HG02973 (cell line): Measurements from ENCODE around the gene SCN9A.
"Not testable (repeated sequence)": the region's sequence is repeated elsewhere in the genome, so short reads cannot be mapped to it uniquely, and the experiment has no call there.

ENCODE experiments used
- ATAC-seq: cut with Tn5 transposase; IDR thresholded peaks from one replicate; pipeline ENCODE4 v1.9.1; 2021; ENCODE audit warnings: moderate library complexity; ENCODE audit not compliant: unreplicated experiment

SCN9A gene

DNA sequence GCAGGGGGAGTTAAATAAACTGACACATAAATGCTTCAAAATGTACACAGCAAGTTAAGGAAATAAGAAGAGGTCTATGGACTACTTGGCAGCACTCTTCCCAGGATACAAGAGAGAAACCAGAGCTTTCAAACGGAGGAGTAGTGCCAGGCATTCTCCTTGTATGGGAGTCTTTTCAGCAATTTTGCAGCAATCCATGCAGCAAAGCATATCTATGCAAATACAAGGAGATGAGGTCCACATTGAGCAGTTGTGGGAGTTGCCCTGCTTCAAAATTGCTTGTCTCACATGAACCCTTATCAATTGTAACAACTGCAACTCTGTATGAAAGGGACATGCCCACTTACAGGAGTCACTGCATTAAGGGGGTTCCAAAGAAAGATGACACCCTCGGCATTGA, 37.8 kb downstream of the SCN9A start:
- no peak for ATAC-seq

DNA sequence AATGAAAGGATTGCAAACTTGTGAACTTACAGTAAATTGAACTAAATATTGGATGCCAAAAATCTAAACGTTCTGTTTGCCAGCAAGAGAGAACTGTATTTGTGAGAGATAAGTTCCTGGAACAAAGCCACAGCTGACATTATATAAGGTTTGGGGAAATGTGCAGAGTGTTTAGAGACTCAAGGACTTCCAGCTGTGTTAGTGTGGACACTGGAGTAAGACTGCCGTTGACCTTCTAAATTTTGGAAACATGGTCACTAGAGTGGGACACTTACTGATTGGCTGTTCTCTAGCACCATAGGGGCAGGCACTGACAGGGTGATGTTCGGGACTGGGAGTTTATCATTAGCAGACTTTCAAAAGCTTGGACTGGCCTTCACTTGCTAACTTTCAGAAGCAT, 40.5 kb downstream of the SCN9A start:
- no peak for ATAC-seq

- no peak for ATAC-seq
Observed at GRCh38 chr2:166334805-166335204, 40.9 kb downstream of the SCN9A start.

DNA sequence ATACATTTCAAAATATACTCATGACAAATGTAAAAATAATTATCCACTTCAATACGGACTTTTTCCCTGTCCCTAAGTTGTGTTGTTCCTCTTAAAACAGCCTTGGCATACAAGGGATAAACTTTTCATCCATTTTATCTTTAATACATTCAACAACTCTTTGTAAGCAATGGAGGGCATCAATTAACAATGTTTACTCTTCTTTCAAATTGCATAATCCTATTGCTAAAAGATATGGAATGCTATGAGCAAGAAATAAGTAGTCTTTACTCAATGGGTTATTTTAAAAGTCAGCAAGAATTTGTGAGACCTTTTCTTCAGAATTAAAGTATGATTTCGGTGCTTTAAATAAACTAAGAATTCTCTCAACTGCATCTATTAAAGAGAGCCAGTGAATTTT, 41.9 kb downstream of the SCN9A start:
- no peak for ATAC-seq

DNA sequence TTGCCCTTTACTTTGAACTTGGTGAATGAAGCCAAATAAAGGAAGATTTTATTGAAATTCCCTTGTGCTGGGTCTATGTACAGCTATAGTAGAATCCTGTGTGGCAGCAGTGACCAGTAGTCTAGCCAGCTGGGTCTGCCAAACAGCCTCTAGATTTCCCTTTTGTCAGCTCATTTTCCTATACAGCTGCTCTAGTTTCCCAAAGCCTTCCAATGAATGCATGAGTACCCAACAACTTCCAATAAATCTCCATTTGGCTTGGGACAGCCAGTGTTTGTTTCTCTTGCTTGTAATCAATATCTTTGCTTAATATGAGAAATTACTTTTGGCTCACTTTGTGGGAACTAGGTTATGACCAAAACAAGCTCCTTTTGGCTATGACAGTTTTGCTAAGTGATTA, 43.6 kb downstream of the SCN9A start:
- no peak for ATAC-seq

GRCh38 chr2:166331468-166331867, 44.3 kb downstream of the SCN9A start:
- ATAC-seq, result no peak

GRCh38 chr2:166329465-166329864, 46.3 kb downstream of the SCN9A start:
- ATAC-seq, result no peak

DNA sequence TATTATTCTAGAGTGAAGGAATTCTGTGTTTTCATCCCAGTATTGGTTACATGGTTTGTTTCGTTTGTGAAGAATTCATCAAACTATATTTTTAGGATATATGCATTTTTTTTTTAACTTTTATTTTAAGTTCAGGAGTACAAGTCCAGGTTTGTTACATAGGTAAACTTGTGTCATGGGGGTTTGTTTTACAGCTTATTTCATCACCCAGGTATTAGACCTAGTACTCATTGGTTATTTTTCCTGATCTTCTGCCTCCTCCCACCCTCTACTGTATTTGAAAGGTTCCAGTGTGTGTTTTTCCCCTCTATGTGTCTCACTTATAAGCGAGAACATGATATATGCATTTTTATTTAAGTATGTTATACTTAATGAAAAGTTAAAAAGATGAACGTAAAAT, 47.6 kb downstream of the SCN9A start:
- no peak for ATAC-seq

- ATAC-seq, result no peak
Observed at GRCh38 chr2:166321076-166321475, 54.7 kb downstream of the SCN9A start.

DNA sequence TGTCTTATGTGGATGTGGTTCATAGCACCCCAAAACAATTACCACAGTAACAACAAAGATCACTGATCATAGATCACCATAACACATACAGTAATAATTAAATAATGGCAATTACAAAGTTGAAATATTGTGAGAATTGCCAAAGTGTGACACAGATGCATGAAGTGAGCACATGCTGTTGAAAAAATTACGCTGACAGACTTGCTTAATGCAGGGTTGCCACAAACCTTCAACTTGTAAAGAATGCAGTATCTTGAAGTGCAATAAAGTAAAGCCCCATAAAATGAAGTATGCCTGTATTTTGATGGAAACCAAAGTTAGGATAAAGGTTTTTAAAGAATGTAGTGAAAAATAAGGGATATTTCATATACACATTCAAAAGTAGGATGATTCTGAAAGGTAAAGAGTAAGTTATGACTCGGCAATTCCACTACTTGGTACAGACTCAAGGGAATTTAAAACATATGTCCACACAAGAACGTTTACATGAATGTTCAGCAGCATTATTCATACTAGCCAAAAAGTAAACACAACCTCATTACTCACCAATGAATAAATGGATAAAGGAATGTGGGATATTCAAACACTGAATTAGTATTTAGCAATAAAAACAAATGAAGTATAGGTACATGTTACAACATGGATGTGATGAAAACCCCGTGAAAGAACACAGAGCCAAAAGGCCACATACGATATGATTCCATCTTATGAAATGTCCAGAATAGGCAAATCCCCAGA, 61.6 kb downstream of the SCN9A start:
- no peak for ATAC-seq

GRCh38 chr2:166312863-166313262, 62.9 kb downstream of the SCN9A start:
- not testable (repeated sequence) for ATAC-seq

DNA sequence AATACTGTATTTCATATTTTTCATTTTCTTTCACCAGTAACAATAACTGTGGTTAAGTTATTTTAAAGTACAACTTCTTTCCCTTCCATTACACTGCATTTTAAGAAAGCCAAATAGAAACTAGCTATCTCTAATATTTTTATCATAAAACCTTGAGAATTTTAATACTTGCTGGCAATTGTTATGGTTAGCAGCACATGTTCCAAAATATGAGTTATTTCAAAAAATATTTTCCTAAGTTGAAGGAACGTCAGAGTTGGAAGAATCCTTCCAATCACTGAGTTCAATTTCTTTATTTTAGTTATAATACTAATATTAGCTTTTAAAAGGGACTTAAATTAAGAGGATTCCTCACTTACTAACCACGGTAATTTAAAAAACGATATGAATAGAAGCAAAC, 68.4 kb downstream of the SCN9A start:
- ATAC-seq, result no peak

DNA sequence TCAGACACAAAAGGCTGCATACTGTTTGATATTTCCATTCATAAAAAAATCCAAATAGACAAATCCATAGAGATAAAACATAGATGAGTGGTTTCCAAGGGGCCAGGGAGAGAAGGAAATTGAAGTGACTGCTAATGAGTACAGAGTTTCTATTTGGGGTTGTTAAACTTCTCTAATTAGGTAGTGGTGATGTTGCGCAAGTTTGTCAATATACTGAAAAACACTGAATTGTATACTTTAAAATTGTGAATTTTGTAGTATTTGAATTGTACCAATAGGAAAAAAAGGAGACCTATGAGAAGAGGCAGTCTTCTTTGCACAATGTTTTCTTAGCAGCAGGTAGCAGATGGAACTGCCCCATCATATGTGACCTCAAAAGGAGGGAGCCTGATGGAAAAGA, 71.1 kb downstream of the SCN9A start:
- ATAC-seq, result no peak

GRCh38 chr2:166302036-166302435, 73.7 kb downstream of the SCN9A start:
- ATAC-seq, result no peak

- ATAC-seq, result no peak
Observed at GRCh38 chr2:166297951-166298350, 77.8 kb downstream of the SCN9A start.

DNA sequence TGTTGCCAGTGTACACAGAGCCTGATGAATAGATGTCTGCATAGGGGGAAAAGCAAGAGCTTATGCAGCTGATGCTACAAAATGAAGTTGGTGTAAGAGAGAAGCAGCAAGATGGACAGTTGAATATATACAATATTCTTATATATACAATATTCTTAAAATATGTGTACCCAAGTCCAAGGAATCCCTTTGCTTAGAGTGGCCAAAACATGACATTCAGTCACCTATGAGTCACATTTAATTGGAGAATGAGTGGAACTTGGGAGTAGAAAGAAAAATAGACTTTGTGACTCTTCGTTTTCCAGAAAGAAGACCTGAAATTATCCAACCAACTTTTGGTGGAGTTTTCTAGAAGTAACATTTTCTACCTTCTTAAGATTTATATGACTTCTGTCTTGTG, 81.8 kb downstream of the SCN9A start:
- no peak for ATAC-seq

GRCh38 chr2:166285215-166285614, 90.5 kb downstream of the SCN9A start:
- no peak for ATAC-seq

GRCh38 chr2:166284359-166284758, 91.4 kb downstream of the SCN9A start:
- ATAC-seq, result no peak

DNA sequence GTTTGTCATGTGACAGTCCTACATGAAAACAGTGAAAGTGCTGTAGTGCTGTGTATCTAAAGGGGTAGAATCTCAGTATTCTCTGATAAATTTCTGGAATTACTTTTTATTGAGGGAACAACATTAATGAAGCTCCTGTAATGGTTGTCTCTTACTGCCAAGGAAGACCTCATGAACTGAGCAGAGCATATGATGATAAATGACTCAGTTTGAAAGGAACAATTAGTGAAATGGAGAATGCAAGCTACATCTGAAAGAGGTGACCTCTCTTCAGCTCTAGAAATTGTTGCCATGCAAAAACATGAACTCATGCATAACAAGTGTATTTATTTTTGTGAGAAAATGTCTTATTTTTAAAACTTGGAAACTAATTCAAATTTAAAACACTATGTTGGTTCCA, 93.6 kb downstream of the SCN9A start:
- ATAC-seq, result no peak

DNA sequence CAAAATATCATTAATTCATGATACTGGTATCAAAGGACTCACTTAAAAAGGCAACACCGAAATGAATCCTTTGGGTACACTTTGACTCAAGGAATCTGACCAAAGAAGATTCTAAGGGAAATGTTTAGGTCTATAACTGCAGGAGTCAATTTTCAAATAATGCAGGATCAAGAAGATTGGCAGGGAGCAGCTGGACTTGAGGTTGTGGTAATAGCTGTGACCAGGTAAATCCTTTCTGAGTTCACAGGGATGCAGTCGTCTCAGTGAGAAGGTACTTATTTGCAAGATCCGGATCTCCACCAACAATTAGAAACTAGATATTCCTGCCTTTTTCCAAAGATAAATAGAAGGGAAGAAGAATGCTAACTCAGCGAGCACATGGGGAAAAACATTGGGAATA, 96.9 kb downstream of the SCN9A start:
- ATAC-seq, result no peak

GRCh38 chr2:166270376-166270775, 105.4 kb downstream of the SCN9A start:
- no peak for ATAC-seq

GRCh38 chr2:166269322-166269721, 106.4 kb downstream of the SCN9A start:
- ATAC-seq, result no peak

GRCh38 chr2:166257859-166258258, 117.9 kb downstream of the SCN9A start:
- ATAC-seq, result no peak
